ENCODE measurements around the gene NT5M. TPM values are rescaled to one million over a fixed set of nuclear protein-coding genes. Genes with fewer than 3 reads are reported as not detected.

Gene NT5M
- total RNA-seq, 2 experiments from 2014 or later, result 7.7 to 8.1 TPM

- no peak for DNase-seq
- Mint-ChIP-seq H3K9me3 (no peaks in the 10 kb centered on the region), H3K27ac (no peak overlapping the region), H3K4me1 (ENCODE audit: low read depth) (no peaks in the 10 kb centered on the region), H3K27me3 (ENCODE audit: low read depth) (no peaks in the 10 kb centered on the region), H3K4me3 (no peak overlapping the region), H3K36me3 (ENCODE audit: low read depth) (no peaks in the 10 kb centered on the region)
- CTCF ChIA-PET, result no interaction called here
- intact Hi-C loops (cut with micrococcal nuclease), result no loop called here
Measured at GRCh38 chr17:17347234-17347955, 44.2 kb downstream of the NT5M start.

DNA sequence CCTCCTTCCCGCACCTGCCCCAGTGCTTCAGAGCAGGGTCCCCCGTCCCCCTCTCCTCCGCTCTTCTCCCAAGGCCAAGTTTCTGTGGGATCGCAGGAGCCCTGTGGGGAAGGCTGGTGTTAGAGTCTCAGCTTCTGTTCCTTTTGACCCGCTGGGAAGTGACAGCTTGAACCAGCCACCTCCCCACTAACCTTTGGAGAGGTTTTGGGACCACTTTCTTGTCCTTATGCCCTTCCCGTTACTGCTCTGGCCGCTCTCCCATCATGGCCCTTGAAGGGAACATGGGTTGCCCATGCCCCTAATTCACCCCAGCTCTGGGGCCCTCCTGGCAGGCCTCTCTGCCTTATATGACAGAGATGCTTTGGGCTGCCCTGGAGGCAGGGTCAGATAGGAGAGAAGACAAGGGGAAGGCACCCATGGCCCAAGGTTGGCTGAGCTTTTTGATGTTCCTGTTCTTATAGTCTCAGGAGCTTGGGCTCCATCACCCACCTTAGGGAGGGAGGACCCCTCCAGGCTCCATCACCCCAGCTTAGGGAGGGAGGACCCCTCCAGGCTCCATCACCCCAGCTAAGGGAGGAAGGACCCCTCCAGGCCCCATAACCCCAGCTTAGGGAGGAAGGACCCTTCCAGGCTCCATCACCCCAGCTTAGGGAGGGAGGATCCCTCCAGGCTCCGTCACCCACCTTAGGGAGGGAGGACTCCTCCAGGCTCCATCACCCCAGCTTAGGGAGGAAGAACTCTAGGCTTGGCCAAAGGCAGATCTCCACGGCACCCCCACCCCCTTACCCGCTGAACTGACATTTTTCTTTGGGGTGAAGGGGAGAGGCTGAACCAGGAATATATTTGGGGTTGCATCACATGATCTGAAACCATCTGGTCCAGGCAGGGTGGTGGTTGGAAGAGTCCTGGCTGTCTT lies 45.0 kb downstream of the NT5M start:
- Mint-ChIP-seq H3K27me3 (ENCODE audit: low read depth) (no peaks in the 10 kb centered on the region), H3K9me3 (no peaks in the 10 kb centered on the region), H3K4me1 (ENCODE audit: low read depth) (no peaks in the 10 kb centered on the region), H3K27ac (no peak overlapping the region), H3K36me3 (ENCODE audit: low read depth) (no peaks in the 10 kb centered on the region), H3K4me3 (no peak overlapping the region)
- no peak for DNase-seq
- CTCF ChIA-PET, result no interaction called here
- intact Hi-C loops (cut with micrococcal nuclease), result no loop called here

DNA sequence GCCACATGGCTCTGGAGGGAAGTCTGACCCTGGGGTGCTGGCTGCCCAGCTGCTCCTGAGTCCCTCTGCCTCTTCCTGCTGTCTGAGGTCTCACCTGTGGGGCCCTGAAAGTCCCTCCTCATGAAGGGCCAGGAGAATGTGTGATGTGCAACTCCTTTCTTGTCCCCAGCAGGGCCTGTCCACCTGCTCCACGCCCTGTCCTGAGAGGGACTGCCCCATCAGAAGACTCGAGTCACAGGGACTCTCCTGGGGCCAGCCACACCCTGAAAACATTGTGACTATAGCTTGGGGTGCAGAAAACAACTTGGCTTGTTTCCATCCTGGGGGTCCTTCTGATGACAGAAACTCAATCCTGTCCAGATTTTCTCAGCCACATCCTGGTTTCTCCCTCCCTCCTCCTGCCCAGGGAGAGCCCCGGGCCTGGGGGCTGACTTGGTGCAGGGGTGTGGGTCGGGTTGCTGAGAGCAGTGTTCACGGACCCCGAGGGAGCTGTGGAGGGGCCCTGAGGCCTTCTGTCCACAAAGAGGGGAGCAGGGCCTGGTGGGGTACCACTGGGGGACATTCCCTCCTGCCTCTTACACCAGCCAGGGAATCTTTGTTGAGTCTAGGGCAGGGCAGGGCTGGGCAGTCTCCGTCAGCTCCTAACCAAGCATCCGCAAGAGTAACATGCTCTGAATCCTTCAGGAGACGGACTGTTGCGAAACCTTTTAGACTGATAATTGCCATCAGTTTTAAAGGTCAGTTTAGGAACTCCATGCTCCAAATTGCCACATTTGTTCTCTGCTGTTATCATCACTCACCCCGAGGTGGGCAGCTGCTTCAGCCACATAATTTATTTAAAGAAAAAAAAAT lies 45.9 kb downstream of the NT5M start:
- H3K4me3 Mint-ChIP-seq, result no peak overlapping the region
- CTCF ChIA-PET, result no interaction called here

DNA sequence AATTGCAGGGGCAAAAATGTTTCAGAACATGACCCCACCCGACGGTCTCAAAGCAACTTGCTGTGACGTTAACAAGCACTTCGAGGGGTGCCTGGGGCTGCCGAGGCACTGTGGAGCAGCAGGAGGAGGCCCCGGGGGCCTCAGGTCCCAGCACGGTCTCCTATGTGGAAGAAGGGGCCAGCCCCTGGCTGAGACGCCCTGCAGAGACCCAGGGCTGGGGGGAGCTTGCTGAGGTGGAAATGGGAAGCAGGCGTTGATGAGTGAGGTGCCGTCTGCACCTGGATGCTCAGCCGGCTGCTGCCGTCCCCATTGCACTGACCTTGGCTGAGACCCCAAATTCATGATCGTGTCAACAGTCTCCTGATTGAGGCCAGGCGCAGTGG lies 46.5 kb downstream of the NT5M start:
- CTCF ChIA-PET, result no interaction called here
- Mint-ChIP-seq H3K9me3 (no peaks in the 10 kb centered on the region), H3K36me3 (ENCODE audit: low read depth) (no peaks in the 10 kb centered on the region), H3K27ac (no peak overlapping the region), H3K4me1 (ENCODE audit: low read depth) (no peaks in the 10 kb centered on the region), H3K27me3 (ENCODE audit: low read depth) (no peaks in the 10 kb centered on the region), H3K4me3 (no peak overlapping the region)
- intact Hi-C loops (cut with micrococcal nuclease), result no loop called here
- no peak for DNase-seq

More for the DNA sequence above, 45.9 kb downstream of the NT5M start:
- intact Hi-C loops (cut with micrococcal nuclease), result no loop called here
- Mint-ChIP-seq H3K27me3 (ENCODE audit: low read depth) (no peaks in the 10 kb centered on the region), H3K36me3 (ENCODE audit: low read depth) (no peaks in the 10 kb centered on the region), H3K4me1 (ENCODE audit: low read depth) (no peaks in the 10 kb centered on the region), H3K27ac (no peak overlapping the region), H3K9me3 (no peaks in the 10 kb centered on the region)
- DNase-seq, result no peak

GRCh38 chr17:17350491-17351355 lies 47.5 kb downstream of the NT5M start:
- no peak overlapping the region for H3K4me3 Mint-ChIP-seq
- no peaks in the 10 kb centered on the region for H3K4me1 Mint-ChIP-seq (ENCODE audit: low read depth)
- H3K27ac Mint-ChIP-seq, result no peak overlapping the region
- DNase-seq, result no peak
- no peaks in the 10 kb centered on the region for H3K9me3 Mint-ChIP-seq
- no peaks in the 10 kb centered on the region for H3K27me3 Mint-ChIP-seq (ENCODE audit: low read depth)
- intact Hi-C loops (cut with micrococcal nuclease), result no loop called here
- no peaks in the 10 kb centered on the region for H3K36me3 Mint-ChIP-seq (ENCODE audit: low read depth)
- CTCF ChIA-PET, result no interaction called here

DNA sequence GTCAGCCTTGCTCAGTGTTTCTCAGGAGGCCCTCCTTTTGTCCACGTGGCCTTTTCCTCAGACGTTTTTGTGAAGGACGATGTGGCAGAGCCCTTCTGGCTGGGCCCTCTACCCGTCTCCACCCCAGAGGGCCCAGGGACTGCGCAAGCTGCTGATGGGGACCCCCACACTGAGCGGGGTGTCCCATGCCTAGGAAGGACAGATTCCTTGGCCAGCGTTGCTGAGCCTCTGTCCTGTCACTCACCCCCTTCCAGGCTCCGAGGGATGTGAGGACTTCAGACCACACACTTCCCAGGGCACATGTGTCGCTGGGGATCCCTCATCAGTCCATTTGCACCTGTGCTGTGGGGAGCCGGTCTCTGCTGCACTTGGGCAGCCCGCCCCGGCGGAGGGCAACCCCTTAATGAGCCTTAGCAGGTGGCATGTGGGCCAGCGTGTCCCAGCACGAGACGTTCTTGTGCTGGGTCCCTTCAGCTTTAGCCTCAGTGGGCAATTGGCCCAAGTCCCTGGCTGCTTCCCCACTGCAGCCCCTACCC lies 48.3 kb downstream of the NT5M start:
- Mint-ChIP-seq H3K27ac (no peak overlapping the region), H3K9me3 (no peaks in the 10 kb centered on the region), H3K4me3 (no peak overlapping the region), H3K4me1 (ENCODE audit: low read depth) (no peaks in the 10 kb centered on the region), H3K27me3 (ENCODE audit: low read depth) (no peaks in the 10 kb centered on the region), H3K36me3 (ENCODE audit: low read depth) (no peaks in the 10 kb centered on the region)
- CTCF ChIA-PET, result interaction anchor here (0.6 to 0.7 kb wide), 2 partner anchors 14 to 289 kb away, joined by 4 to 5 read pairs; no protein-coding TSS in a partner anchor
- intact Hi-C loops (cut with micrococcal nuclease), result no loop called here
- no peak for DNase-seq

DNA sequence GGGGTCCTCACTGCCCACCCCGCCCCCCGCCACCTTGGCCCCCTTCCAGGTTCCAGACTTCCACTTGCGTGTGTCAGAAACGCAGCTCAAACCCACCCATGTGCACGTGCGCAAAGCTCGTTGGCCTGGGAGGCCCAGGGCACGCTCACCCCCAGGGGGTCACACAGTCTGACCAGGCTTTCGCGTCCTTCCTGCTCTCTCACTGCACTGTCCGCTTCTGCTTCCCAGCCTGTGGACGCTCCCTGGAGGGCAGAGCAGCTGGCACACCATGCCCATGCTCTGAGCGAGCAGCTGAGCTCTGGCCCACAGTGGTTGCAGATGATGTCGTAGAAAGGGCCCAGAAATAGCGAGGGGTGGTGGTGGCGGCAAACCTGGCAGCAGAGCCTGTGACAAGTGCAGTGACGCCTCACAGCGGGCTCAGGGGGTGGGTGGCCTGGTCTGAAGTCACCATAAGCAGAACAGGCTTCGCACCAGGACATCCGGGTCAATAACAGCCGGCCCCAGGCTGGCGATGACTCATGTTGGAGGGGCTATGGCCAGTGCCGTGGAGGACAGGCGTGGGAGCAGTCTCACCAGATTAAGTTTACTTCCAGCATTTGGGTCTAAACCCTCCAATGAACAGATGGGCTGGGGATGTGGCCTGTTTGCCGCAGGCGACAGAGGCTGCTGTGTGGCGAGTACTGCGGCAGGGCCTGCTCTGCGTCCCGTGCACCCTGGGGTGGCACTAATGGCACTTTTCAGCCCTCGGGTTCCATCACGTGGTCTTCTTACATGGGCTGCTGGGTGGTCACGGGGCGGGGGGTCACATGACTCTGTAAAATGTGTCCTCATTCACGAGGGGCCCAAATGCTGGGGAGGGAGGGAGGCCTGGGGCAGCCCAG lies 49.0 kb downstream of the NT5M start:
- no peak for DNase-seq
- Mint-ChIP-seq H3K4me1 (ENCODE audit: low read depth) (no peaks in the 10 kb centered on the region), H3K9me3 (no peaks in the 10 kb centered on the region), H3K27ac (no peak overlapping the region), H3K27me3 (ENCODE audit: low read depth) (no peaks in the 10 kb centered on the region), H3K4me3 (no peak overlapping the region), H3K36me3 (ENCODE audit: low read depth) (no peaks in the 10 kb centered on the region)
- intact Hi-C loops (cut with micrococcal nuclease), result no loop called here
- CTCF ChIA-PET, result interaction anchor here (0.6 to 5.5 kb wide), 4 partner anchors 15 to 290 kb away, joined by 3 to 63 read pairs (median 4); no protein-coding TSS in a partner anchor

- Mint-ChIP-seq H3K36me3 (ENCODE audit: low read depth) (no peaks in the 10 kb centered on the region), H3K4me3 (no peak overlapping the region), H3K4me1 (ENCODE audit: low read depth) (no peaks in the 10 kb centered on the region), H3K9me3 (no peaks in the 10 kb centered on the region), H3K27me3 (ENCODE audit: low read depth) (no peaks in the 10 kb centered on the region), H3K27ac (no peak overlapping the region)
- DNase-seq, result no peak
- intact Hi-C loops (cut with micrococcal nuclease), result no loop called here
- CTCF ChIA-PET, result interaction anchor here (1.0 to 5.5 kb wide), 2 partner anchors 64 to 289 kb away, joined by 3 to 63 read pairs; no protein-coding TSS in a partner anchor
Measured at GRCh38 chr17:17352836-17353624, 49.9 kb downstream of the NT5M start.

DNA sequence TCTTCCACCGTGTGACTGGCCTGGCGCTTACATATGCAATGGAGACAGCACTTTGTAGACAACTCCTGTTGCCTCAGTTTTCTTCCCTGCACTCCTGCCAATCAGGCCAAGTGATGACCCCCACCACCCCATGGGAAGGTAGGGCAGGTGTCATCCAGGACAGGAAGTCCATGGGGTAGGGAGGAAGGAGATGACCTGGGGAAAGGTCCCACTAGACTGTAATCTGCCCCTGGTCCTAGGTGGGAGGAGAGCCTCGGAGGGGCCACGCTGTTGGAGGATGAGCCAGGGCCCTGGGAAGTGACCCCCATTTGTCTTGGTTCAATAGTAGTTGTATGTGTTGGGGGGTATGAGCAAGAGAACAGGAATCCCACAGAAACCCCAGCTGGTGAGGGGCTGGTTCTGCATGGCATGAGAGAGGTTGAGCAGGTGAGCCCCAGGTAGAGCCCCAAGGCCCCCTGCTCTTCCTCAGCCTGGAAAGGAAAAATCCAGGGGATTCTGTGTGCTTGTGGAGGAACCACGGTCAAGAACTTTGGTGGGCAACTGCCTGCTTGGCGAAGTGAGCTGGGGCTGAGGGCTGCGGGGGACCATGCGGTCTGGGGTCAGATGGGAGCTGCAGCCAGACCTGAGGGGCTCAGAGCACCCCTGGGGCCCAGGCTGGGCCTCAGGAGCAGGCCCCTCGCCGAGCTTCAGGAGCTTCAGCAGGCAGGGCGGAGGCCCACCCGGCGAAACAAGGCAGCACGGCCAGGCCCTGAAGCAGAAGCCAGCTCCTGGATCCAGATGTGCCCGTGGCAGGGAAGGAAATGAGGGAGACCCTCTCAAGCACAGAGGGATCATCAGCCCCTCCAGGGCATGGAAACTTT lies 50.7 kb downstream of the NT5M start:
- CTCF ChIA-PET, result interaction anchor here (0.6 to 5.5 kb wide), 13 partner anchors 13 to 565 kb away, joined by 3 to 63 read pairs (median 5); partner anchors contain the start of gene RASD1
- Mint-ChIP-seq H3K9me3 (no peaks in the 10 kb centered on the region), H3K4me3 (no peak overlapping the region), H3K4me1 (ENCODE audit: low read depth) (no peaks in the 10 kb centered on the region), H3K36me3 (ENCODE audit: low read depth) (no peaks in the 10 kb centered on the region), H3K27ac (no peak overlapping the region), H3K27me3 (ENCODE audit: low read depth) (no peaks in the 10 kb centered on the region)
- DNase-seq, result no peak
- intact Hi-C loops (cut with micrococcal nuclease), result no loop called here
